ENCODE measurements around the gene PCED1B.
"Not testable (repeated sequence)": the region's sequence is repeated elsewhere in the genome, so short reads cannot be mapped to it uniquely, and the experiment has no call there.

PCED1B gene

DNA sequence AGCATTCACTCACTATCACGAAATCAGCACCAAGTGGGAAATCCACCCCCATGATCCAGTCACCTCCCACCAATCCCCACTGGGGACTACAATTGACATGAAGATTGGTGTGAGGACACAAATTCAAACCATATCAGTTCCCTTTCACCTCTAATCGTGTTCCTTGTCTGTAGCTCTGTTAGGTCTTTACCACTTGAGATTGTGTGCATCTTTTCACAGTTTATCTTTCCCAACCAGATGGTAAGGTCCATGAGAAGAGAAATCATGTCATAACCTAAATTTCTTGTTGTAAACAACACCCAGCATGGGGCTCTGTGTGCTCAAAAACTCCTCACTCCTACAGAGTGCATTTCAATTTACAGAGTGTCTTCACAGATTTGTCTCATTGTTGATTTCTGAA is 27.1 kb upstream of the PCED1B start:
- peaks cover 11% of the 10 kb centered on the region for H3K9me3 Mint-ChIP-seq
- no peak overlapping the region for H3K4me3 Mint-ChIP-seq
- DNase-seq (ENCODE audit: low spot score in 2 of 2) = no peak
- no peaks in the 10 kb centered on the region for H3K36me3 Mint-ChIP-seq (ENCODE audit: insufficient read depth)
- no peak for ATAC-seq (replicated peaks; ENCODE audit: extremely low read depth, poor library complexity, severe bottlenecking)
- H3K27me3 Mint-ChIP-seq = peaks cover 7% of the 10 kb centered on the region
- no peaks in the 10 kb centered on the region for H3K4me1 Mint-ChIP-seq
- H3K27ac Mint-ChIP-seq (ENCODE audit: low read depth) = no peak overlapping the region

DNA sequence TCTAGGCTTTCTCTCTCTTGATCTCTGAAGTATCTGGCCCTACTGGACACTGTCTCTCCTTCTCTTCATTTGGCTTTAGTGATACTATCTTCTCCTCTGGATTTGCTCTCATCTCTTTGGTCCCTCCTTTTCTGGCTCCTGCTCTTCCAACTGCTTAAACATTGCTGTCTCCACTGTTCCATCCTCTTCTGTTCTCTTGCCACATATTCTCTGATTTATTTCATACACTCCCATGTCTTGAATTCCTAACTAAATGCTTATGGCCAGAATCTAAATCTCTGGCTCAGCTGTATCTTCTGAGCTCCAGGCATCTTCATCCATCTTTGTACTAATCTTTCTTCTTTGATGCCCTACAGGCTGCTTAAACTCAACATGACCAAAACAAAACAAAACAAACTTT is 25.5 kb upstream of the PCED1B start:
- Mint-ChIP-seq H3K27me3 (peaks cover 7% of the 10 kb centered on the region), H3K4me3 (no peak overlapping the region), H3K4me1 (no peaks in the 10 kb centered on the region), H3K27ac (ENCODE audit: low read depth) (no peak overlapping the region), H3K36me3 (ENCODE audit: insufficient read depth) (no peaks in the 10 kb centered on the region), H3K9me3 (peaks cover 11% of the 10 kb centered on the region)
- DNase-seq (ENCODE audit: low spot score in 2 of 2) (no peak), ATAC-seq (replicated peaks; ENCODE audit: extremely low read depth, poor library complexity, severe bottlenecking) (no peak)

DNA sequence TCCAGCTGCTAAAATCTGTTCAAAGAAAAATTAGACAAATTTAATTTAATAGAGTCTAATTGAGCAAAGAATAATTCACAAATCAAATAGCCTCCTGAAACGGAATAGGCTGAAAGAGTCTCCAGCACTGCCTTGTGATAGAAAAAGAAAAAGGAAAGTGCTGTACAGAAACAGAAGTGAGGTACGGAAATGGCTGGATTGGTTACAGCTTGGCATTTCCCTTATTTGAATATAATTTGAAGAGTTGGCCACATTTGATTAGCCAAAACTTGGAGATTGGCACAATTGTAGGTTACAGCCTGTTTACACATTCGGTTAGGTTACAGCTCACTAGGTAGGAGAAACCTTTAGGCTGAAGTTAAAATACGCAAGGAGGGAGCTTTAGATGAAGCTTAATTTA is 24.8 kb upstream of the PCED1B start:
- H3K27me3 Mint-ChIP-seq = peaks cover 7% of the 10 kb centered on the region
- H3K27ac Mint-ChIP-seq (ENCODE audit: low read depth) = no peak overlapping the region
- H3K4me3 Mint-ChIP-seq = no peak overlapping the region
- no peaks in the 10 kb centered on the region for H3K4me1 Mint-ChIP-seq
- H3K36me3 Mint-ChIP-seq (ENCODE audit: insufficient read depth) = peaks cover 2% of the 10 kb centered on the region
- DNase-seq (ENCODE audit: low spot score in 2 of 2) (no peak), ATAC-seq (replicated peaks; ENCODE audit: extremely low read depth, poor library complexity, severe bottlenecking) (no peak)
- peaks cover 11% of the 10 kb centered on the region for H3K9me3 Mint-ChIP-seq

DNA sequence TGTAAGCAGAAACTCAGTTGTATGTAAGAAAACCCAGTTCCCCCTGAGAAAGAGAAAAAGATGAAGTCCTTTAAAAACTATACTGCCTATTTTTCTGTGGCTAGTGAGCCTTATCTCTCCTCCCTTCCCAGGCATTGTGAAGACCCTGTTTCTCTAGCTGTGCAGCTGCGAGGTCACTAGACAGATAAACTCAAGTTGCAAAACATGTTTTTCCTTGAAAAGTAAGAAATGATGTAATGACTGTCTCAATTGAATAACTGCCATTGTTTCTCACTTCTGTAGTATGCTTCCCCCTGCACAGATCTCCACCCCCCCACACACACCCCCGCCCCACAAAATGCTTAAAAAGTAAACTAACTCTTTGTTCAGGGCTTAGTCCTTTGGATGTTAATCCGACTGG is 23.6 kb upstream of the PCED1B start:
- H3K27ac Mint-ChIP-seq (ENCODE audit: low read depth); DNase-seq (ENCODE audit: low spot score in 2 of 2); ATAC-seq (replicated peaks; ENCODE audit: extremely low read depth, poor library complexity, severe bottlenecking); H3K27me3 Mint-ChIP-seq; H3K4me1 Mint-ChIP-seq; H3K4me3 Mint-ChIP-seq; H3K36me3 Mint-ChIP-seq (ENCODE audit: insufficient read depth): not testable (repeated sequence)
- H3K9me3 Mint-ChIP-seq = peaks cover 11% of the 10 kb centered on the region

DNA sequence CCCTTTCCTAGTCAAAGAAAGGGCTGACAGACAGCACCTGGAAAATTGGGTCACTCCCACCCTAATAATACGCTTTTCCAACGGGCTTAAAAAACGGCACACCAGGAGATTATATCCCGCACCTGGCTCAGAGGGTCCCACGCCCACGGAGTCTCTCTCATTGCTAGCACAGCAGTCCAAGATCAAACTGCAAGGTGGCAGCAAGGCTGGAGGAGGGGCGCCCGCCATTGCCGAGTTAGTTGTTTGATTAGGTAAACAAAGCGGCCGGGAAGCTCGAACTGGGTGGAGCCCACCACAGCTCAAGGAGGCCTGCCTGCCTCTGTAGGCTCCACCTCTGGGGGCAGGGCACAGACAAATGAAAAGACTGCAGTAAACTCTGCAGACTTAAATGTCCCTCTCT is 22.5 kb upstream of the PCED1B start:
- not testable (repeated sequence) for H3K27me3 Mint-ChIP-seq; H3K36me3 Mint-ChIP-seq (ENCODE audit: insufficient read depth); H3K4me3 Mint-ChIP-seq; H3K4me1 Mint-ChIP-seq; DNase-seq (ENCODE audit: low spot score in 2 of 2); H3K27ac Mint-ChIP-seq (ENCODE audit: low read depth); ATAC-seq (replicated peaks; ENCODE audit: extremely low read depth, poor library complexity, severe bottlenecking); H3K9me3 Mint-ChIP-seq

DNA sequence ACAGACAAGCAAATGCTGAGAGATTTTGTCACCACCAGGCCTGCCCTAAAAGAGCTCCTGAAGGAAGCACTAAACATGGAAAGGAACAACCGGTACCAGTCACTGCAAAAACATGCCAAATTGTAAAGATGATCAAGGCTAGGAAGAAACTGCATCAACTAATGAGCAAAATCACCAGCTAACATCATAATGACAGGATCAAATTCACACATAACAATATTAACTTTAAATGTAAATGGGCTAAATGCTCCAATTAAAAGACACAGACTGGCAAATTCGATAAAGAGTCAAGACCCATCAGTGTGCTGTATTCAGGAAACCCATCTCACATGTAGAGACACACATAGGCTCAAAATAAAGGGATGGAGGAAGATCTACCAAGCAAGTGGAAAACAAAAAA is 20.8 kb upstream of the PCED1B start:
- not testable (repeated sequence) for H3K27me3 Mint-ChIP-seq; ATAC-seq (replicated peaks; ENCODE audit: extremely low read depth, poor library complexity, severe bottlenecking); H3K9me3 Mint-ChIP-seq; H3K4me3 Mint-ChIP-seq; H3K4me1 Mint-ChIP-seq; DNase-seq (ENCODE audit: low spot score in 2 of 2); H3K36me3 Mint-ChIP-seq (ENCODE audit: insufficient read depth); H3K27ac Mint-ChIP-seq (ENCODE audit: low read depth)

DNA sequence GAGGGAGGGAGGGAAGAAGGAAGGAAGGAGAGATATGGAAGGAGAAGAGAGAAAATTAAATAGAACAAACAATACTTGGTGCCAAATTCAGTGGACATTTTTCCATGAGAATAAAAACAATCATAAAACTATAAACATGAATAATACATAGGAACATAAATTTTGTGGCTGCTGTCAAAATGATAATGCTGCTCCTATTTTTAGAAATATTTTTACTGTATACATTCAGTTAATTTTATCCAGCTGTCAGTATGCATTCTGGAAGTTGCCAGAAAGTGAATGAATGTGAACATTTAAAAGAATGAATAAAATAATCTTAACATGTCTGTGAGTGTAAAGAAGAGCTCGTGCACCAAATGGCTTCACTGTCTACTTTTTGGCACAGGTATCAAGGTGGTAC is 13.9 kb upstream of the PCED1B start:
- no peaks in the 10 kb centered on the region for H3K27me3 Mint-ChIP-seq
- H3K36me3 Mint-ChIP-seq (ENCODE audit: insufficient read depth) = no peaks in the 10 kb centered on the region
- no peak overlapping the region for H3K27ac Mint-ChIP-seq (ENCODE audit: low read depth)
- no peak for ATAC-seq (replicated peaks; ENCODE audit: extremely low read depth, poor library complexity, severe bottlenecking)
- H3K4me1 Mint-ChIP-seq = no peaks in the 10 kb centered on the region
- no peak overlapping the region for H3K4me3 Mint-ChIP-seq
- DNase-seq (ENCODE audit: low spot score in 2 of 2) = no peak
- no peaks in the 10 kb centered on the region for H3K9me3 Mint-ChIP-seq

DNA sequence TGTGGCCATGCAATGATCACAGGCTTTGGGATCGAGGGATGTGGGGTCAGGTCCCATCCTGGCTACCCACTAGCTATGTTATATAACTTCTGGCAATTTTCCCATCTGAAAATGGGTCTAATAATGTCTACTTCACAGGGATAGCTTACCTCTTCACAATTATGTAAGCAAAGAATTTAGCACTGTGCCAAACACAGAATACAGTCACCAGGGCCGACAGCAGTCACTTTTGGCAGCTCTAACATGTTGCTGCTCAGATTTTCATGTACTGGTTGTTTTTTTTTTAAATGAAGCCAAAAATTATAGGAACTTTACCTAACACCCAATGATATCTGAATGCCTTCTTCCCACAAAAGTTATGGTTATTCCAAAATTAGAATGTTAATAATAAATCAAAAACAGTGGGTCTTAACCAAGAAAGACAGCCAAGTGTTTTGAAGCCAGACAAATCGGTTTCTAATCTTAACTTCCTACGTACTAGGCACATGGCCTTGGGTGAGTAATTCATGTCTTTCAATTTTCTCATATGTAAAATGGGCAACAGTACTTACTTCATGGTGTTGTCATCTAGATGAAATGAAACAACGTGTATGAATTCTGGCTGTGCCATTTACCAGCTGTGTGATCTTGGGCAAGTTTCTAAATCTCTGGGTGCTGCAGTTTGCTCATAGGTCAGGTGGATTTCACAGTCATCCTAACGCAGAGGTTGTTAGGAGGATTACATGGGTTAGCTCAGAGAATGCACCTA is 13.0 kb upstream of the PCED1B start:
- H3K4me1 Mint-ChIP-seq = no peaks in the 10 kb centered on the region
- H3K9me3 Mint-ChIP-seq = no peaks in the 10 kb centered on the region
- no peak overlapping the region for H3K27ac Mint-ChIP-seq (ENCODE audit: low read depth)
- DNase-seq (ENCODE audit: low spot score in 2 of 2) (no peak), ATAC-seq (replicated peaks; ENCODE audit: extremely low read depth, poor library complexity, severe bottlenecking) (no peak)
- H3K4me3 Mint-ChIP-seq = no peak overlapping the region
- H3K27me3 Mint-ChIP-seq = no peaks in the 10 kb centered on the region
- H3K36me3 Mint-ChIP-seq (ENCODE audit: insufficient read depth) = no peaks in the 10 kb centered on the region

DNA sequence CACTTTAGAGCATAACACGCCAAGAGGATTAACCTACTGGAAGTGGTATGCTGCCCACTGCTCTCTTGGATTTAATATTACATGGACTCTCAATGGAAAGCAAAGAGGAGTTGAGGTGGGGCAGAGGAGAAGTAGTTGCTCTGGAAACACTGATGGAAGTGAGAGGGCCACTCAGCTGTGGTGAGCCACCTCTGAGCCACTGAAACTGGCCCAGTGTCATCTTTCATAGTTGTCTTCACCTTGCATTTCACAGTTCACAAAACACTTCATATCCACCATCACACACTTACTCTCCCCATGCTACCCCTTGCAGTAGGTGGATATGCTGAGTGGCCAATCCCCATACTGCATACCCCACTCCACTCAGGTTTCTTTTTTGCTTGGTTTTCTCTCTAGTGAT is 12.2 kb upstream of the PCED1B start:
- Mint-ChIP-seq H3K27ac (ENCODE audit: low read depth) (no peak overlapping the region), H3K36me3 (ENCODE audit: insufficient read depth) (no peaks in the 10 kb centered on the region), H3K27me3 (no peaks in the 10 kb centered on the region)

DNA sequence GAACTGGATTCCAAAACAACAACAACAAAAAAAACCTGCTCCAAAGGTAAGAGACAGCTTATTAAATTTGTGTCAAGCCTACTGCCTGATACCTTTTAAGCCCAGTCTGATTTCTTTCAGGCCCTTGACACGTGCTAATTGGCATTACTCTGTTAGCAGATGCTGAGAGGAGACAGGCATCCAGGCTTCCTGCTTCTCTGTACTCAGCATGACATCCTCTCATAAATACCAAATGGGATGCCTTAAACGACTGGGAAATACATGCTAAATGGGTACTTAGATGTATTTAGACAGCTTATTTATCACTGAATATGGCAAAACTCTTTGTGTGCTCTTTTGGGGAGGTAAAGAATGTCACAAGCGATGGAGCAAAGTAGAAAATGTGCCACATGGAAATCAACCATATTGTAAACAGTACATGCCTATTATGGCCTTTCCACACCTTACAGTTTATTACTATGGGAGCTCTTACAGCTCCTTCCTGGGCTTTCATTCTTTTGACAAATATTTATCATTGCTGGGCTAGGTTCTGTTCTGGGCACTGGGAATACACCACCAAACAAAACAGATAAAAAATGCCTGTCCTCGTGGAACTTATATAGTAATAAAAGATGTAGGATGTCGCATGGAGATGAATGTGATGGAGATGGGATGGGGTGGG is 11.5 kb upstream of the PCED1B start:
- H3K36me3 Mint-ChIP-seq (ENCODE audit: insufficient read depth) = no peaks in the 10 kb centered on the region
- no peak for DNase-seq (ENCODE audit: low spot score in 2 of 2)
- H3K4me3 Mint-ChIP-seq = no peak overlapping the region
- no peaks in the 10 kb centered on the region for H3K27me3 Mint-ChIP-seq
- ATAC-seq (replicated peaks; ENCODE audit: extremely low read depth, poor library complexity, severe bottlenecking) = no peak
- no peaks in the 10 kb centered on the region for H3K9me3 Mint-ChIP-seq
- H3K27ac Mint-ChIP-seq (ENCODE audit: low read depth) = no peak overlapping the region
- no peaks in the 10 kb centered on the region for H3K4me1 Mint-ChIP-seq

More for the DNA sequence above, 12.2 kb upstream of the PCED1B start:
- ATAC-seq (replicated peaks; ENCODE audit: extremely low read depth, poor library complexity, severe bottlenecking) (no peak), DNase-seq (ENCODE audit: low spot score in 2 of 2) (no peak)
- no peak overlapping the region for H3K4me3 Mint-ChIP-seq
- no peaks in the 10 kb centered on the region for H3K4me1 Mint-ChIP-seq
- no peaks in the 10 kb centered on the region for H3K9me3 Mint-ChIP-seq

DNA sequence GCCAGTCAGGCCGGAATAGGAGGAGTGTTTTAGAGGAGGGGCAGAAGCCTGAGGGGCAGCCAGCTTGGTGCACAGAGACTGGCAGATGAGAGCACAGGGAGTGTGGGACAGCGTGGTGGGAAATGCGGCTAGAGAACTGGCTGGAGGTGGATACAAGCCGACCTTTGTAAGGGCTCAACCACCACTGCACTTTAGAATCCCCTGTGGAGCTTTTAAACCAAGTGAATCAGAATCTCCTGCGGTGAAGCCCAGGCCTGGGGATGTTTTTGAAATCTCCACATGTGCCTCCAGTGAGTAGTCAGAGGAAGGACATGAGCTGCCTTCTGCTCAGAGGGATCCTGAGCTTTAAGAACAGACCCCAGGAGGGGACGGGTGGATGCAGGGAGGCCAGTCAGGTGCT is 10.9 kb upstream of the PCED1B start:
- Mint-ChIP-seq H3K27ac (ENCODE audit: low read depth) (no peak overlapping the region), H3K36me3 (ENCODE audit: insufficient read depth) (no peaks in the 10 kb centered on the region), H3K4me3 (no peak overlapping the region), H3K4me1 (no peaks in the 10 kb centered on the region), H3K27me3 (no peaks in the 10 kb centered on the region), H3K9me3 (no peaks in the 10 kb centered on the region)
- no peak for ATAC-seq (replicated peaks; ENCODE audit: extremely low read depth, poor library complexity, severe bottlenecking)
- no peak for DNase-seq (ENCODE audit: low spot score in 2 of 2)

DNA sequence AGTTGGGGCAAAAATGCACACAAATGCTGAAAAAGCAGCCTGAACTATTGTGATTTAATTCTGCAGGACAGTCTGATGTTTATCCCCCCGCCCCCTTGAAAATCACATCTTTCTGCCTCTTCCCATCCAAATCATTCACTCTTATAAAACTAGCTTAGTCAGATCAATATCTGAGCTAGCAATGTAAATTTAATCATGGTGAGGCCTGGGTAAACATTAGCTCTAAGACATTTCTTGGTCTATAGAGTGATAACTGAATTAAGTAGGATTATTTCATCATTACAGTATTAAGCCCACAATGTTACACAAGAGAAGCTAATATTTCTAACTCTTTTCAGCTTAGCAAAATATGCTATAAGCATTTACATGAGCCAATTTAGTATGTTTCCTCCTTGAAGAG is 9.1 kb upstream of the PCED1B start:
- Mint-ChIP-seq H3K27ac (ENCODE audit: low read depth) (no peak overlapping the region), H3K9me3 (no peaks in the 10 kb centered on the region), H3K36me3 (ENCODE audit: insufficient read depth) (no peaks in the 10 kb centered on the region), H3K4me1 (no peaks in the 10 kb centered on the region), H3K4me3 (no peak overlapping the region), H3K27me3 (no peaks in the 10 kb centered on the region)
- no peak for ATAC-seq (replicated peaks; ENCODE audit: extremely low read depth, poor library complexity, severe bottlenecking)
- DNase-seq (ENCODE audit: low spot score in 2 of 2) = no peak

DNA sequence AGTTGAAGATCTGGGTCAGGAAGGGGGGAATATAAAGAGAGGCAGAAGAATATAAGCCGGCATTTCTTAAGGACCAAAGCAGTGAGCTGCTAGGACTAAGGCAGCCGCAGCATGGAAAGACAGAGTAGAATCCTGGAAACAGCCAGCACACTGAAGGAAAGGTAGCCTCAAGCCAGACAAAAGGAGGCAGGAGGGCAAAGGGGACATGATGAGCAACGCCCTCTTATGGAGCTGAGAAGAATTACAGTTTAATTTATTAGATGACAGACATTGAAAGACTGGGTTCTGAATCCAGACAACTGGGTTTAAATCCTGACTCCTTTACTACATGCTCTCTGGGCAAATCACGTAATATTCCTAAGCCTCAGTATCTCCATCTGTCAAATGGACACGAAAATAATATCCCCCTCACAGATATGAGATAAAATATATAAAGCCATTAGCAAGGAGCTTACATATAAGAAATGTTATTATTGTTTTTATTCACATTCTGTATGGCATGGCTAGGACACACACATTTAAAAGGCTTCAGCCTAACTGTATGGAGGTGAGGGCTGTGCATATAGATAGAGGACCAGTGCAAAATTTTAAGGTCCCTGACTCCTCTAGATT is 8.1 kb upstream of the PCED1B start:
- H3K27me3 Mint-ChIP-seq = no peaks in the 10 kb centered on the region
- H3K9me3 Mint-ChIP-seq = no peaks in the 10 kb centered on the region
- DNase-seq (ENCODE audit: low spot score in 2 of 2) = no peak
- peaks cover 8% of the 10 kb centered on the region for H3K4me1 Mint-ChIP-seq
- H3K27ac Mint-ChIP-seq (ENCODE audit: low read depth) = no peak overlapping the region
- no peak for ATAC-seq (replicated peaks; ENCODE audit: extremely low read depth, poor library complexity, severe bottlenecking)
- no peak overlapping the region for H3K4me3 Mint-ChIP-seq
- no peaks in the 10 kb centered on the region for H3K36me3 Mint-ChIP-seq (ENCODE audit: insufficient read depth)
